NCI-H1930 (cell line): ENCODE results near the gene RTL3.
"Not testable (repeated sequence)": the region's sequence is repeated elsewhere in the genome, so short reads cannot be mapped to it uniquely, and the experiment has no call there.

ENCODE experiments used
- DNase-seq, 2 experiments: peaks; one replicate each; lab custom pipeline; 2025; lab: John Stamatoyannopoulos, UW

Gene RTL3, protein sequence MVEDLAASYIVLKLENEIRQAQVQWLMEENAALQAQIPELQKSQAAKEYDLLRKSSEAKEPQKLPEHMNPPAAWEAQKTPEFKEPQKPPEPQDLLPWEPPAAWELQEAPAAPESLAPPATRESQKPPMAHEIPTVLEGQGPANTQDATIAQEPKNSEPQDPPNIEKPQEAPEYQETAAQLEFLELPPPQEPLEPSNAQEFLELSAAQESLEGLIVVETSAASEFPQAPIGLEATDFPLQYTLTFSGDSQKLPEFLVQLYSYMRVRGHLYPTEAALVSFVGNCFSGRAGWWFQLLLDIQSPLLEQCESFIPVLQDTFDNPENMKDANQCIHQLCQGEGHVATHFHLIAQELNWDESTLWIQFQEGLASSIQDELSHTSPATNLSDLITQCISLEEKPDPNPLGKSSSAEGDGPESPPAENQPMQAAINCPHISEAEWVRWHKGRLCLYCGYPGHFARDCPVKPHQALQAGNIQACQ

GRCh38 chrX:78658845-78659744 lies at the start of gene RTL3:
Gene RTL3, minus strand, starts transcription at chrX:78659328. Its CDS starts 908 bp downstream, at chrX:78658420.
- DNase-seq = no peak

DNA sequence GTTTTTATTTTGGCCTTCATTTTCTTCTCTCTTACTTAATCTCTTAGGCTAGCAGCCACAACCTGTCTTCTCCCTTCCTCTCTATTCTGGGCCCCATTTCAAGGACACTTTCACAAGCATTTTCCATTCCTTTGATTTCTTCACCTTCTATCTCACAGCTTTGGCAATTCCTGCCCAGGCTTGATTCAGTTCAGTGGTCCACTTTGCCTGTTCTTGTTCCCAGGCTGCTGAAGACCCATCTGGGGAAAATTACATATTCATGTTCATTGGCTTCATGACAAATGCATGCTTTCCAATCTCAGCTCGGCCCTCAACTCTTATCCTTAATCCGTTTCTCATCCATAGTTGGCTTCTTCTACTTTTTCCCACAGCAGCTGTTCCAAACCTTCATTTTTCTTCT lies 49.7 kb upstream of the RTL3 start:
- no peak for DNase-seq

DNA sequence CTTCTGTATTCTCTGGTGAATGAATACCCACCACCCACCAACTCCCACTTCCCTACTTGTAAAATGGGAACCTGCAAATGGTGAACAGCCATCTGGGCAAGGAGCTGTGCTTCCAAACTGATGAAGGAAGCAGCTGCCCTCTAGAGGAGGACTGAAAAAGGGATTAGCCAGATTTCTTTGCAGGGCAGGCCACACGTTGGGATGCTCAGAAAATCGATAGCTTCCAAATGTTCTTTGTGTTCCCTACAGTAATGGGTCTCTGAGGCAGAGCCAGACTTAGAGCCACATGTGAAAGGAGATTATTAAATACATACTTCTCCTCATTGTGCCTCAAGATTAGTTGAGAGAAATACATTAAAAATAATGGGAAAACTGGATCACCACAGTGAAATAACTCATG lies 49.1 kb upstream of the RTL3 start:
- DNase-seq = no peak

DNA sequence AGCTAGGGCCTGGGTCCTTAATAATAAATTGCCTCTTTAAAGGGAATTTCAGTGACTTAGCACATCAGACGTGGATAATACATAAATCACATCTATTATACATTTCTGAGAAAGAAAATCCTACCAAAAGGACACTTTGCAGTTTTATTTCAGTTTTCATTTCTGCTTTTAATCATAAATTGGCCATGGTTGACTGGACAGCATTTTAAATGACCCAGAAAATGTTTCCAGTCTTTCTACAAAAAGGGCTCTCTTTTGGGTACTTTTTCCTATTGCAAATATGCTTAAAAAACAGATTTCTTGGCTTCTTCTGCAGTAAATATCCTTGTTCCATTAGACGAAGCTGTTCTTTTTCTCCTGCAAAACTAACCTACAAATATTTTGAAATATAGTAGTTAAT lies 46.9 kb upstream of the RTL3 start:
- no peak for DNase-seq

DNA sequence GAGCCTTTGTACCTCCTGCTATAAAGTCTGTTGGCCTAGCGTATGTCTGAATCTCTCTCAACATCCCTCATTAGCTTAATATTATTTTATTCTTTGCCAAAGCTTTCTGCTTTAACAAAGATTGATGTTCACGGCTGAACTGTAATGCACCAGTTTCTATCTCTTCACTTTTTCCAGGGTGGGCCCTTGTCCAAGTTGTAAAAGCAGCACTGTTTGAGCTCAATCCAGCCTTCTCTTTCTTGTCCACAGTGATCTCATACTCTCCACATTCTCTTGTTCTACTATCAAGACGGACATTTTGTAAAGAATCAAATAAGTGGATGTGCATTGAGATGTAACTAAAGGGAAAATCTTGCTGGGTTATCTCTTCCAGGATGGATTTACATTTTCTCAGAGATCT lies 34.4 kb upstream of the RTL3 start:
- no peak for DNase-seq

GRCh38 chrX:78693012-78693411 lies 33.9 kb upstream of the RTL3 start:
- no peak for DNase-seq

GRCh38 chrX:78687586-78687985 lies 28.5 kb upstream of the RTL3 start:
- no peak for DNase-seq

- DNase-seq = no peak
Observed at GRCh38 chrX:78673246-78673645, 14.1 kb upstream of the RTL3 start.

GRCh38 chrX:78665342-78665741 lies 6.2 kb upstream of the RTL3 start:
- no peak for DNase-seq

DNA sequence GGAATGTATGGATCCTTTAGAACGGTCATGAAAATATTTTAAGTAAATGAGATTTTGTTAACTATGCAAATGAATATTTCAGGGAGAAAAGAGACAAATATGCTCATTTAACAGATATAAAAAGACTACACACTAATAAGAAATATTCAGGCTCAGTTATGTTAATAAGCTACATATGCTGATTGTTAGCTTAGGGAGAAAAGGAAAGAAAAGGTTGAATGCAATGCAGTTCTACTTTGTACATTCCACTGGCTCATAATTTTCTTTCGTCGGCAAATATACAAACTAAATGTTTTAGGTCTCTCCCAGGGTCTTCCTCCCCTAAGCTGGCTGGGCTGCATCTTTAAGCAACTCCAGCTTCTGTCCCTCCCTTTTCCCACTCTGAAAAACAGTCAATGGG lies 2.7 kb upstream of the RTL3 start:
- no peak for DNase-seq

DNA sequence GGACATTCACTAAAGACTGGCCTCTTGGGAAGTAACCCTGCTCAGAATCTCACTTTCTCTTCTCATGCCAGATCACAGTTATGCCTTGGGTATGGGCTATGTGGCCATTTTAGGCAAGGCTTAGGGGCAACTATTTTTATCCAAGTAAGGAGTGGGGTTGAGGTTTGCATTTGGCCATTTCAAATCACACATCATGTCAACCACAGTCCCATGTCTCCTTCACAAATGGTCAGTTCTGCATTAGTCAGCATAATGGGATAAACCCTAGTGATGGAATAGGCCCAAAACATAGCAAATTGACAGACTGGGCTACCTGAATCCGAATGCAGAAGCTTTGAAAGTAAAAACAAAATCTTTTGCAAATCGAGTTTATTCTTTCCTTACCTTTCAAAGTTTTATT lies 827 bp upstream of the RTL3 start:
- no peak for DNase-seq

DNA sequence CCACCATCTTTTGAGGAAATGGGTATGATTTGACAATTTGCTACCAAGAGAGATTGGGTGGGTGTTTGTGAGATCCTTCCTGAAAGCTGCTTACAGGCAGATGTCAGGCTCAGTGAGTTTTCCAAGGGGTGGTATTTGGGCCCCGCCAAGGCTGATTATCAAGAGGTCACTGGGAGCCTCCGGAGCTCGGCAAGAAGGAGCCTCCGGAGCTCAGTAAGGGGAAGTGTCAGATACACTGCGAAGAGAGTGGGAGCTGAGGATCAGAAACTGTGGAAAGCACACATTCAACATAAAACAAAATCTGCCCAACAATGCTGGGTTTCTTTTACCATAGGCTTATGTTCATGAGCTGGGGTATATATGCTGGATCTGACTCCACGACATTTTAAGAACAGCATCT lies 714 bp downstream of the RTL3 start:
- no peak for DNase-seq

GRCh38 chrX:78655642-78656041 lies 3.5 kb downstream of the RTL3 start:
- DNase-seq = no peak

DNA sequence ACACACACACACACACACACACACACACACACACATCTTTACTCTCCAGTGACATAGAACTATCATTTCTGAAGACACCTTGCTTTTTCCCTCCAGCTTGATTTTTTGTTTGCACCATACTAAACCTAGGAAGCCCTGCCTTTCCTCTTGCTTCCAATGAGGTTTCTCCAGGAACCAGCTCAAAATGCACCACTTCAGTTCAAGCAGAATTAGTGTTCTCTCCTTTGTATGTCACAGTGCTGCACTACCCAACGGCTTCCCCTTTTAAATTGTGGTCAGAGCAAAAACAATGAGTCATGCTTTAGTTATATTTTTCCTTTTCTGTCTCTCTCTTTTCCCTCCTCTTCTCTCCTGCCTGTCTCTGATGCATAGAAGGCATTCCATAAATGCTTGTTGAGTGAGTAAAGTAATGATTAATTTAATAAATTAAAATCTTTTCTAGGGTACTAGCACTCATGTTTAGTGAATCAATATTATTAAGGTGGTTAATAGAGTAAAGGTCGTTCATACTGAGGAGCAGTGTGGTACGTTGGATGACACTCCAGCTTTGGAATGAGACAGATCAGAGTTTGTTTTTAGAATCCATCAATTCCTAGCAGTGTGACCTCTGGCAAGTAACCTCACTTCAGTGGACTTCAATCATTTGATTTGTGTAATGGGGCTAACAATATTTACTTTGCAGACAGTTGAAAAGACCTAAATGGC lies 5.9 kb downstream of the RTL3 start:
- DNase-seq = no peak

DNA sequence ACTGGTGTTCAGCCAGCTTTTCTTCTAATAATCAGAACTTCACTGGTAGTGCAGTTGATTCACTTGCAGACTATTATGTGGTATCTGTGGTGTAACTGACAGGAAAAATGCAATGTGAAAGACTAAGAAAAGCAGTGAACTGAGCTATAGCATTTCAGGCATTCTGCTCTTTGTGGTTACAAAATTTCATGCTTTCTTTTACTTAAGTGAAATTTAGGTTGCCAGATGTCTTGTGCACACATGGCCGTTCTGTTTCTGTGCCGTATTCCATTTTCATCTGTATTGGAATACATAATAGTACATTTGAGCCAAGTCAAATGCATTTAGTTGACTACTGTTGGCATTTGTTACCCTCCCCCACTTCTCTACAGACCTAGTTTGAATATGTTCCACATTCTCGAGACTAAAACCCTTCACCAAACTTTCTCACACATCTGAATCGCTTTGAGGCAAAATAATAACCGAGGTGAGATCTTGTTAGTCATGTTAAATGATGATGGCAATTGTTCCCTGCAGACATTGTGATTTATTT lies 8.2 kb downstream of the RTL3 start:
- no peak for DNase-seq

GRCh38 chrX:78643874-78644273 lies 15.3 kb downstream of the RTL3 start:
- DNase-seq = no peak

GRCh38 chrX:78643096-78643495 lies 16.0 kb downstream of the RTL3 start:
- DNase-seq = no peak

DNA sequence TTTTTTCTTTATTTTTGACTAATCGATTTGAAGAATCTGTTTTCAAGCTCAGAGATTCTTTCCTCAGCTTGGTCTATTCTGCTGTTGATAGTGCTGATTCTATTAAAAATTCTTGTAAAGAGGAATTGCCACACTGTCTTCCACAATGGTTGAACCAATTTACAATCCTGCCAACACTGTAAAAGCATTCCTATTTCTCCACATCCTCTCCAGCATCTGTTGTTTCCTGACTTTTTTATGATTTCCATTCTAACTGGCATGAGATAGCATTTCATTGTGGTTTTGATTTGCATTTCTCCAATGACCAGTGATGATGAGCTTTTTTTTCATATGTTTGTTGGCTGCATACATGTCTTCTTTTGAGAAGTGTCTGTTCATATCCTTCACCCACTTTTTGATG lies 23.0 kb downstream of the RTL3 start:
- not testable (repeated sequence) for DNase-seq

GRCh38 chrX:78624962-78625909 lies 33.9 kb downstream of the RTL3 start:
- no peak for DNase-seq

DNA sequence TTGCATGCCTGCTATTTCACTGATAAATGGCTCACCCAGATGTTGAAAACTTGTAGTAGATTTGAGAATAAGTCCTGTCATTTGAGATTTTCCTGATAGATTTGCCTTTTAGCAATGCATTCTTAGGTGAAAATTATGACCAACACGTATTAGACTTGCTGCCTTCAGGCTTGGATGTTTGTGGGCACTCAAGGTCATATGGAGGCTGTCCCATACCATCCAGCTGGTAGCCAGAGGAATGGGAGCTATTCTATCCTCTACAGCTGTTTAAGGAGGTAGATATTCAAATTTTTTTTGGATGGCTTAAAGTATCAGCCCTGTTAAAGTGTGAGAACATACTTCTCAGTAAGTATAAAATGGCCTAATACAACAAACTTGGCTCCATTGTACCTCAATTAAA lies 34.7 kb downstream of the RTL3 start:
- no peak for DNase-seq

- DNase-seq = no peak
Observed at GRCh38 chrX:78622831-78623230, 36.3 kb downstream of the RTL3 start.
